ENCODE results near the gene OPTC.

- TF ChIP-seq ZBTB7A (IDR thresholded peaks at IDR 0.05; ENCODE audit: low read depth), result no peak
- TF ChIP-seq, protein P1, sequence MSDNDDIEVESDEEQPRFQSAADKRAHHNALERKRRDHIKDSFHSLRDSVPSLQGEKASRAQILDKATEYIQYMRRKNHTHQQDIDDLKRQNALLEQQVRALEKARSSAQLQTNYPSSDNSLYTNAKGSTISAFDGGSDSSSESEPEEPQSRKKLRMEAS (IDR thresholded peaks at IDR 0.05), result no peak
- TF ChIP-seq EGR1 (IDR thresholded peaks at IDR 0.05), result no peak
- no peak for TF ChIP-seq TAF1 (IDR thresholded peaks at IDR 0.05; ENCODE audit: low read depth)
- no peak for TF ChIP-seq USF1 (IDR thresholded peaks at IDR 0.05)
Observed at GRCh38 chr1:203555076-203555475, 61.1 kb downstream of the OPTC start.
